TTC549 (cell line): Measurements from ENCODE around the gene PAEP.

Experiments
- FAIRE-seq: peaks from 2 replicates; lab custom pipeline; 2012; peaks lifted over from hg19 to GRCh38; lab: Jason Lieb, UNC

PAEP gene

DNA sequence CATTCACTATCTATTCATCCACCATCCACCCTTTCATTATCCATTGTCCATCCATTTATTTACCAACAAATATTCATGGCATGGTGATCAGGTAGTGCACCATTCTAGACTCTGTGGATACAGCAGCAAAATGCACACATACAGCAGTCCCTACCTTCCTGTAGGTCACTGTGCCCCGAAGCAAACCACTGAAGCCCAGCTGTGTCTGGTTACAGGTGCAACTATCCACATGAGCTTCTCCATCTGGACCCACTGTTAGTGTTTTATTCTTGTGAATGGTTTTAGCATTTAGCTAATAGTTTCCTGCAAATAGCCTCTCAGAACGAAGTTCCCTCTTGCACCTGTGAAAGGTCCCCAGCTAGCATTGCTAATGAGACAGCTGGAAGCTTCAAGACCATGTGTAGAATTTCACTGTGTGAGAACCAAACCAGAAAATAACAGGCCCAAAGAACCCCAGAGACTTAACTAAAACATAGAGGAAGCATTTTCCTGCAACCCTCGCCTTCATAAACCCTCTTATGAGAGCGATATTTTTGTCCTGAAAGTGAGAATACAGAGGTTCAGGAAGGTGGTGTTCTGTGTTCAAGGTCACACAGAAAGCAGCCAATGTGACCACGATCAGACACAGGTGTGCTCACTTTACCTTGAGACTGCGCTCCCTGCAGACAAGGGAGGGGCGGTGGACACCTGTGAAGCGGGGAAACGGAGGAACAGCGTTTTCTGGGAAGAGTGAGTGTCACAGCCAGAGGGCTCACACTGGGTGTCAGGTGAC, 18.5 kb downstream of the PAEP start:
- FAIRE-seq, result no peak

DNA sequence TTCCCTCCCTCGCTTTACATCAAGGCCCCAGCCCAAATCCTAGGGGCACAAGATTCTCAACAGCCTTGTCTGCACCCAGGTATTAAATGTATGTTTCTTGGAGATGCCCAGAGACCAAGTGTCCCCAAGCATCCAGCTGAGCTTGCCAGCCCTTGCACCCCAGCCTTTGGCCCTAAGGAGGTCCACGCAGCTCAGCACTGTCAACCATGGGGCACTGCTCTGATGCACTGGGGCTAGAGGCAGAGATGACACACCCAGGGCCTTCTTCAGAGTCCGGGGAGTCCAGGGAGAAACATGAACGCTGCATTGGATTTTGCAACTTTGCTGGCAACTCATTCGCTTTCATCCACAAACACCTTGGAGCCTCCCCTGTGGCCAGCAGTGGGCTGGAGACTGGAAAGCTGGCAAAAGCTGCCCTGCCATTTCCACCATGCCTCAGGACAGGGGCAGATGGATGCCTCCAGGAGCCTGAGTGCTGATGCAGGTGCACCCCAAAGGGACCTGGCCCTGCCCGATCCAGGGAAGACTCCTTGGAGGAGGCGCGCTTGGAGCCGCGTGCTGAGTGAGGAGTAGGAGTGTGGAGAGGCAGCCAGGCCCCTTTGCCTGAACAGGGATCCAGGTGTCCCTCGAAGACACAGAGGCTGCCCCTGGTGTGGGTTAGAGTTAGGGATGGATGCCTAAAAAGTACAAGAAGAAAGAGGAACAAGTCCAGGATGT, 19.3 kb downstream of the PAEP start:
- no peak for FAIRE-seq

DNA sequence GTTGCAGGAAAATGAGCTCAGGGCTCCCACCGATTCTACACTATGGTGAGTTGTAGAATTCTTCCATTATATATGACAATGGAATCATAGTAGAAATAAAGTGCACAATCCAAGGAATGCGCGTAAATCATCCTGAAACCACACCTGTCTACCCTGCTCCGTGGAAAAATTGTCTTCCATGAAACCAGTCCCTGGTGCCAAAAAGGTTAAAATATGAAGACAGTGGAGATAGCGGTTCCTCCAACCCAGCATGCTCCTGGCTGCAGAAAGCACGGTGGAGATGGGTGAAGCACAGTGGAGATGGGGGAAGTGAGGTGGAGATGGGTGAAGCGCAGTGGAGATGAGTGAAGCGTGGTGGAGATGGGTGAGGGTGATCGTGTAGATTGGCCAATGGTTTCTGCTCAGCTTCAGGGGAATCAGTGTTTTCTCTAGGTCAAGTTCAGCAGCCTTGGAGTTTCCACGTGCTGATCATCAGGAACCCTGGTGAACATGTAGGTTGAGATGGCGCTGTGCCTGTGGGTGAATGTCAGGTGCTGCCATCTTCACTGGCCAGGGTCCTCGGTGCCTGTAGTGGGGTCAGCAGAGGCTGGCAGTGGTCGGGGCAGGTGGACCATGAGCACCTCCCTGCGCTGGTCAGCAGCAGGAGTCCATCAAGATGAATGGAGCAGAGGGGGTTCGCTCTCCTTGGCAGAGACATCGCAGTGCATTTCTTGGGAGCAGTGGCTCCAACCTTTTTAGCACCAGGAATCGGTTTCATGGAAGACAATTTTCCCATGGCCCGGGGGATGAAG, 20.3 kb downstream of the PAEP start:
- no peak for FAIRE-seq

DNA sequence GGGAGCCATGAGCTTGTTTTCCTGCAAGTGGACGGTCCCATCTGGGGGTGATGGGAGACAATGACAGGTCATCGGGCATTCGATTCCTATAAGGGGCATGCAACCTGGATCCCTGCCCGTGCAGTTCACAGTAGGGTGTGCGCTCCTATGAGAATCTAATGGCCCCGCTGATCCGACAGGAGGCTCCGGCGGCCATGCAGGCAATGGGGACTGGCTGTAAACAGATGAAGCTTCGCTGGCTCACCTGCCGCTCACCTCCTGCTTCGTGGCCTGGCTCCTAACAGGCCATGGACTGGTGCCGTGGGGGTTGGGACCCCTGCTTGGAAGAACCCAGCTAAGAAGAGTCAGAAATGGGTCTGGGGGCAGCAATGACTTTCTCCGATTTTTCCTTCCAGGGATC, 21.0 kb downstream of the PAEP start:
- FAIRE-seq, result no peak

DNA sequence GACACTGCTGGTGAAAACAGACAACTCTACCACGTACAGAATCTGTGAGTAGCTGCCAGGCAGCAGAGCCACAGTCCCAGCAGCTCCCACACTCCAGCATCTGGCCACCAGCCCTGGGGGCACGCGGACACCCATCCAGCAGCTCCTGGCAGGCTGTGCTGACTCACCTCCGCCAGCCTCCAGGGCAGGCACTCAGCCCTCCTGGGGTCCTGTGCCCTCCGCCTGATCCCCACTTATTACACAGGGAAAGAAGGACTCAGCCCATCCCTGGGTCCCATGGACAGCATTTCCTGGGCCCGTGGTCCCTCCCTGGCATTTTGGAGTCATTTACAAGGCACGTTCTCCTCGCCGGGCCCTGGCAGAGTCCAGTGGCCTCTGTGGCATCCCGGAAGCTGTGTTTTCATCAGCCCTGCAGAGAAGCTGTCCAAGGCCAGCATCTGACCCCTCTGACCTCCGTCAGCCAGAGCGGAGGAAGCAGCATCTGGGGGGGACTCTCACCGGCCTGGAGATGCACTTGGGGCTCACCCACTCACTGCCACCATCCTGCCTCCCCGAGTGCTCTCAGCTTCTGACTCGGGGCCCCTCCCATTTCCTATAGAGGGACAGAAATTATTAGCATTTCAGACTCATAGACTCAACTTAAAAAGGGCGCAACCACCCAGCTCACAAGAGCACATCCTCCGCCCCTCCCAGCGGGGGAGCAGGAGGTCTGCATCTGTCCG, 21.6 kb downstream of the PAEP start:
- no peak for FAIRE-seq

DNA sequence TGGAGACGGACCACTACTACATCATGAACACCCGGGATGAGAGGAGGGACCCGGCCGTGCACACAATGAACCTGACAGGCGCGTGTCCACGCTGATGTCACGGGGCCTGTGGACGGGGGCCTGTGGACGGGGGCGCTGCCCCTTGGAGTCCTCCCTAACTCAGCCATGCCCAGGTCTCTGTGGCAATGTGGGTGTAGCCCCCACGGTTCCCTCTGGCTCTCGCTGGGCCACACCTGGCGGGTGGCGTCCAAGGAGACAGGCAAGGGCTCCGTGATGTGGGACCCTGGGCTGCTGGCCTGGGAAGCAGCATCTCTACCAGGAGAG, 22.1 kb downstream of the PAEP start:
- FAIRE-seq, result no peak

DNA sequence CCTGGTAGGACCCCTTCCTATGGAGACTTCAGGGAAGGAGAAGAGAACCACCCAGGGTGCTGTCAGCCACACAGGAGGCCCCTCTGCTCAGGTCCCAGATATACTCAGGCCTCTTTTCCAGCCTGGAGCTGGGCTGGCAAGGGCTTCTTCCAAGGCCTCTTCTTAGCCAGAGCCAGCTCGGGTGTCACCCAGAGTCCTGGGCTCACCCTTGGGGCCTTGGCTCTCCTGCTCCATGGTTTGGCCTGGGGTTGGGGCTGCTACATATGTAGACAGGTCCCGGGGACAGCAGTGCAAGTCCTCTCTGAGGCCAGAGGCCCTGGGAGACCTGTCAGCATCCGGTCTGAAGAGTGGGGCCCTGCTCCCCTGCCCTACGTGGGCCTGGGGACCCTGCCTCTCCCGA, 22.8 kb downstream of the PAEP start:
- no peak for FAIRE-seq

DNA sequence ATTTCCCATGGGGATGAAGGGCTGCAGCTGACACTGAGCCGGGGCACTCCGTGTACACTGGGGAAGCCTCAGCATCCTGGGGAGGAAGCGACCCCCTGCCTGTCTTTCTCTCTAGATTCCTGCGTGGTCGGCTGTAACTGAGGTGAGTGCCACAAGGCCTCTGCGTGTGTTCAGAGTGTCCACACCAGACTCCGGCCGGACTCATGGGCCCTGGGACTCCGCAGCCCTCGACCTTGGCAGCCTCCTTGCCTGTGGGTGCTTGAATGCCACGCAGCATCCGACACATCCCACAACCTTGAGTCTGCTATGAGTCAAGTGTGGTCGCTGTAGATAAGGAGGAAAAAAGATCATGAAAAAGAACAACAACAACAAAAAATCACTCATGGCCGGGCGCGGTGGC, 23.4 kb downstream of the PAEP start:
- FAIRE-seq, result no peak

DNA sequence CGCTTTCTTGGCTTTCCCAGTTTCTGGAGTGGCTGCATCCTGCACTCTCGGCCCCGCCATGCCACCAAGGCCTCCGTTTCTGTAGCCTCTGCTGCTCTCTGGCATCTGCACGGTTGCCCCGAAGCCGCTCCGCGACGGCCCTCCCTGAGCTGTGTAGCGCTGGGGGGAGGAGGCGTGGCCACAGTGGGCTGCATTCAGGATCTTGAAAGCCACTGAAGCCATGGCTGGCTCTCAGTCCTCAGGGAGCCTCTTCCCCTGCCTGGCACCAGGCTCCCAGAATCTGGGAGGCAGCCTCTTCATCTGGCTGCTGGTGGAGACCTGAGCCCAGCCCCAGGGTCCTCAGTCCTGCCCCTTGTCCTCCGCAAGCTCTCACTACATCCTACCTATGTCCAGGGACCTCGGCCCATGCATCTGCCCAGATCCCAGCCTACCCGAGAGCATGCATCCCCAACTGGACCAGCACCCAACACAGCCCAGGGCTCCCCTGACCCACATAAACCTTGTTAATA, 25.1 kb downstream of the PAEP start:
- no peak for FAIRE-seq

DNA sequence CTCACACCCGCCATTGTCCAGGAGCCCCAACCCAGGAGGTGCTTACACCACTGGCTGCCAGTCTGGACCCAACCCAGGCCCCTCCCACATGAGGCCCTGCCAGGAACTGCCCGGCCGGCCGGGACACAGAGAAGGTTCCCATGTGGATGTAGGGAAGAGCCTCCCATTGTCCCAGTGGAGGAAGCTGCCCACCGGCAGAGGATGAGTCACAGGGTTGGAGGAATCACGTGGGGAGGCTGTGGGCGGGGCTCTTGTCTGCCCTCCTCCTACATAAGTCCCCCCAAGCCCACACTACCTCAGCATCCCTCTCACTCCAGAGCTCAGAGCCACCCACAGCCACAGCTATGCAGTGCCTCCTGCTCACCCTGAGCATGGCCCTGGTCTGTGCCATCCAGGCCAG, 26.1 kb downstream of the PAEP start:
- FAIRE-seq, result no peak

DNA sequence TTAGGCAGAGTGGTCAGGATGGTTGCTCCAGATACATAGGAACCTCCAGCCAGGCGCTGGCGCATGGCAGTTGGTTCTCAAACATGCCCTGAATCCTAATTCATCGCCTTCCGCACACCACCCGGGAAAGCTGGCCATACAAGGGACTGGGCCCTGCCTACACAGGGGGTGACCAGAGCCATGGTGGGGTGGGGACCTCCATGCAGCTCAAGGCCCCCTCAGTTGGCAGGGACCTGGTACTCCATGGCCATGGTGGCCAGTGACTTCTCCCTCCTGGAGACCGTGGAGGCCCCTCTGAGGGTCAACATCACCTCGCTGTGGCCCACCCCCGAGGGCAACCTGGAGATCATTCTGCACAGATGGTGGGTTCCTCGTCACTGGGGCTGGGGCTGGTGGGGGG, 26.8 kb downstream of the PAEP start:
- FAIRE-seq, result no peak

DNA sequence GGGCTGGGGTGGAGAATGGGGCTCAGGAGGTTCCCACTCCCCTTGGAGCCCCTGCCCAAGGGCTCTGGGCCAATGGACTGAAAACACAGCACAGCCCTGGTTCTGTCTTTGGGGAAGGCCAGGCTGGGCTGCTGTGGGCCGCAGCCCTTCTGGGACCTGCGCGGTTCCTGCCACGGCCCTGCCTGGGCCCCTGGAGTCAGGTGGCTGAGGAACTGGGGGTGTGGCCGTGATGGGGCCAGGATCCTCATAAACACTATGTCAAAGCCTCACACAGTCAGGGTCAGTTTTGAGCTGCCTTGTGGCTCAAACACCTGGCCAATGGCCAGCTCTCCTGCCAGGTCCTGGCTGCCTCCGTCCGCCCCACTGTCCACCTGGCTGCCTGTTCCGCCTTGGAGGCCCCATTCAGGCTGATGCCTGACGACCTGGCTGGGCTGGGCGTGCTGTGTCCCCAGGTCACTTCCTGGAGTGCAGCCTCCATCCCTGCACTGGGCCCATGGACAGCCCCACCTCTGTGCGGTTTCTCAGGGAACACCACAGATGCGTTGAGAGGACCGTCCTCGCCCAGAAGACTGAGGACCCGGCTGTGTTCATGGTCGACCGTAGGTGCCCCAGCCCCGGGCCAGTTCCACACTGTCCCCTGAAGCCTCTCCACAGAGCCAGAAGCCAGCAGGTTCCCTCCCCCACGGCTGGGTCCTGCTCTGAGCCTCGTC, 27.5 kb downstream of the PAEP start:
- no peak for FAIRE-seq

DNA sequence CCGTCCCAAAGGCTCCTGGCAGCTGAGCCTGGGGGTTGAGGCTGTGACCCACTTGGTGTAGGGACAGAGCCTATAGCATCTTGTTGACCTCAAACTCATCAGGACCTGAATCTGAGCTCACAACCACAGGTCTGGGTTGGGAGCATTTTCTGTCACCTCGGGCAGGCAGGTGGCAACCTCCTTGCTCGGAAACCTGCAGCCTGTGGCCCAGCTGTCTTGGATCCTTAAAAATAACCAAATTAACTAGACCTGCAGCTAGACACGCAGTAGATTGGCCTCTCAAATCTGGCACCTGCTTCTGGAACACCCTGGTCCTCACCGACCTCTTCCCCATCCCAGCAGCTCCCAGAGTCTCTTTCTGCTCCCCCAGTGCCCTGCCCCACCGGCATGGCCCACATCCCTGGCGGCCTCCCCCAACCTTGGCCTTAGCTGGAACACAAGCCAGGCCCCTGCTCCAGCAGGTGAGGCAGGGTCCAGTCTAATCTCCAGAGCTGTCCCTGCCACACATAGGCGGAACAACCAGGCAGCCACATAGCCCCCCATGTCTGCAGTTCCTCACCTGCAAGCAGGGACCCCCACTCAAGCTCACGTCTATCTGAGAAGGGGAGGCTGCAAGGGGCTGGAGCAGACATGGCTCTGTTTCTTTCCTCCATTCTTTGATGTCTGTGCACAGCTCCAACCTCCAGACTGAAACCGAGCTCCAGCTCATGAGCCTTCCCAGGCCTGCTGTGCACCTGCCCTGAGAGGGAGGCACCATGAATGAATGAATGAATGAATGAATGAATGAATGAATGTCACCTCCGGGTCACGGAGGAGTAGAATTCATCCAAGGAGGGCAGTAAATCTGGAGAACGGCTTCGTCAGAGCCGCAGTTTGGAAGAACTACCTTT, 28.3 kb downstream of the PAEP start:
- FAIRE-seq, result no peak

DNA sequence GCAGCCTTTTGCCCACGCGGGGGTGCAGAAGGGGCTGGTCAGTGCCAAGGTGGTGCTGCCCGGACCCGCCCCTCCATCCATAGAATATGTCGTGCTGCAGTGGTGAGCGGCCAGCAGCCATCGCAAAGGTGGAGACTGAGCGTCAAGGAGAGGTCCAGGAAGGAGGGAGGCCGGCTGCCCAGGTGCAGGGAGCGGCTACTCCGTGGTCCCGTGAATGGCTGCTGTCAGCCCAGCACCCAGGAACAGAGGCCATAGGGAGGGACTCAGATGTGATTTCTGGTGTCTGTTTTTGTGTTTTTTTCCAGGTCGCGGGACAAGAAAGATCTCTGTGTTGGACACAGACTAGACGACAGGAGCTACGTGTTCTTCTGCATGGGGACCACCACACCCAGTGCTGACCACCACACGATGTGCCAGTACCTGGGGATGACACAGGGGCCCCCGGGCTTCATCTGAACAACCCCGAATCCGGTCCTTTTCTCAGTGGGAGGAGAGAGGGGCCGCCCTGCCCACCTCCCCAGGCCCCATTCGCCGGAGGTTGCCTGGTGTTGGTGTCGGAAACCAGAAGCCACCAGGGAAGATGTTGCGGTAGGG, 29.0 kb downstream of the PAEP start:
- FAIRE-seq, result no peak

DNA sequence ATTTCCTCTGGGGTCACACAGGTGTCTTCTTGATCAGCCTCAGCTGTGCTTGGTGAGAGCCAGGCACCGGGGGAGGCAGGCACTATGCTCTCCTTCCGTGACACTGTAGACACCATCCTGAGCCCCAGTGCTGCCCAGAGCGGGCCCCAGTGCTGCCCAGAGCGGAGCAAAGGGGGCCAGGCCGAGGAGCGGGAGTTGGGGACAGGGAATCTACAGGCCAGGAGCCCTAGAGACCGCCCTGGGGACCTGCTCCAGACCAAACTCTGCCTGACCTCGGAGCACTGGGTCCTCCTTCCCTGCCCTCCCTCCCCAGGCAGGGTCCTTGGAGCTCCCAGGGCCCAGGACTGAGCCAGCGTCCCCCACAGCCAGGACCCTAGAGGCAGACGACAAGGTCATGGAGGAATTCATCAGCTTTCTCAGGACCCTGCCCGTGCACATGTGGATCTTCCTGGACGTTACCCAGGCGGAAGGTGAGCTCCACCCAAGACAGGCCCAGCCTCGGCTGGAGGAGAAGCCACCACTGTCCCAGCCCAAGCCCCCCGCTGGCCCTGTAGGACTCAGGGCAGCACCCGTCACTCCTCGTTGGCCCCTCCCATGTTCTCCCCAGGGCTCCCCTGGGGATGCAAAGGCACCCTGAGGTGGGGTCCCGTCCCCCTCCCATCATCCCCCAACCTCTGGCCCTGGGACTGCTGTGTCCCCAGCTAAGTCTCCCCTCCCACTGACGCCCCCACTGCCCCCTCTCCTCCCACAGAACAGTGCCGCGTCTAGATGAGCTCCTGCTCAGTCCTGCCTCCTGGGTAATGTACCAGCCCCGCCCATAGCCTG, 30.2 kb downstream of the PAEP start:
- FAIRE-seq, result no peak

DNA sequence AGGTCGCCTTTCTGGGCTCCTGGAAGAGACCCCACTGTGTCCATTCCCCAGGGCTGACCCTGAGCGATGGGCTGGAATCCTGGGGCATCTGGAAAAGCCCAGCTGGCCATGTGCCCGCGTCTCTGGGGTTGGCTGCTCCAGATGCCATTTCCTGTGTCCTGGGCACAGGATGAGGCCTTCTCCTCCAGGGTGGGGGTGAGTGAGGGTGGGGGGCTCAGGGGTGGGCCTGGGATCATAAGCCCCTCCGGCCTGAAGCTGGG, 30.7 kb downstream of the PAEP start:
- FAIRE-seq, result no peak

DNA sequence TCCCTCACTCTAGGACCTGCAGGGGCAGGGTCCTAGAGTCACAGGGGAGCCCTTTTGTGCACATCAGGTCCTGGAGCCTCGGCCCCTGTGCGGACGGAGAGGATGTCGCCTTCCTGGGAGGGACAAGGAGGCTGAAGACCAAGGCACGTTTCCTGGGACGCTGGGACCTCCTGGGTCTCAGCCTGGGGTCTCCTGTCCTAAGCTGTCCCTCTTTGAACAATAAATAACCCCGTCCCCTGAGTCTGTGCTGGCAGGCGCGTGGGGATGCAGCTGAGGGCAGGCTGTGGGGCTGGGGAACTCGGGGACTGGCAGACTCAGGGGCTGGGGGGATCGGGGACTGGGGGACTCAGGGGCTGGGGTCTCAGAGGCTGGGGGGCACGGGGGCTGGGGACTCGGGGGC, 31.1 kb downstream of the PAEP start:
- no peak for FAIRE-seq

DNA sequence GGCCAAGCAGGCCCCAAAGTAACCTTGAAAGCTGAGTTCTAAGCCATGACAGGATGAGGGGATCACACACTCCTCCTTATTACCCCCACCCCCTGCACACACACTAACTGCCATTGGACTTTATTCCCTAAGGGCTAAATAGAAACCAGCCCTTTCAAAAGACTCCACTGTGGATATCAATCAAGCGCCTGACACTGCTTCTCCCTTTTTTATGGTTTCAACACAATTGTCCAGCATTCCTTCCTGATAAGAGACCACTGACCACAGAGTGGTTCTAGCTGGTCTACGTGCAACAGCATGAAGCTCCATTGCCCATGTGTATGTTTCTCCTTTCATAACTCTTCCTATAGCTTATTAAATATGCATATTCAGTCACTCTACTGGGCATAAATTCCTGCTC, 34.7 kb downstream of the PAEP start:
- FAIRE-seq, result no peak

DNA sequence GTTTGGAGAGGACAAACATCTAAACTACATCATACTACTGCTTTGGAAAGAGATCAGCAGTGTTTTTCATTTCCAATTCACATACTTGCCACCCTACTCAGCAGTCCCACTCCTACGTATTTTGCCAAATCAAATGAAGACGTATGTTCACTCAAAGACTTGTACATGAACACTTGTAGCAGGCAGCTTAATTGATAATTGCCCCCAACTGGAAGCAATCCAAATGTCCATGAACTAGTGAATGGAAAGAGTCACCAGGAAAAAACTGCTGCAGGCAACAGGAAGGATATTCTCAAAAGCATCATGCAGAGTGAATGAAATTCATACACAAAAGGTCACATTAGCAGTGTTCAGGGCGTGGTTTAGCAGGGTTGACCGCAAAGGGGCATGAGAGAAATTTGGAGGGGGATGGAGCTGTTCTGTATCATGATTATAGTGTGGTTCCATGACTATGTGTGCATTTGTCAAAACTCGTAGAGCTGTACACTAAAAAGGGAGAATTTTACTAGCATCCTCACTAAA, 38.8 kb downstream of the PAEP start:
- FAIRE-seq, result no peak

DNA sequence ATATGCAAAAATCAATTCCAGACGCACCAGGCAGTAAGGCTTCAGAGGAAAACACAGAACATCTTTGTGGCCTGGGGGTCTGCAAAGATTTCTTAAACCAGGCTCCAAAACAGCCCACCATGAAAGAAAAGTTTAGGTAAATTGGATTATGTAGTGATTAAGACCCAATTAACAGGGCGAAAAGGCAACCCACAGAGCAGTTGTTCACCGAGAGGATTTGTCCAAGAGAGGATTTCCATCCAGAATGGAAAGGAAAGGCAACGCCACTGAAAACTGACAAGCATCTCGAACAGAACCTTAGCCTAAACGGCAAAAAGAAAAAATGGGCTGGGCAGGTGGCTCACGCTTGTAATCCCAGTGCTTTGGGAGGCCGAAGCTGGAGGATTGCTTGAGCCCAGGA, 40.4 kb downstream of the PAEP start:
- FAIRE-seq, result no peak
